Hepatocyte (in vitro differentiated cells): ENCODE measurements around the gene PCCA.
"Not testable (repeated sequence)": the region's sequence is repeated elsewhere in the genome, so short reads cannot be mapped to it uniquely, and the experiment has no call there.

ENCODE experiments used
- EZH2phosphoT487 ChIP-seq: fragments of 200-600 bp; sonication (generic); IDR thresholded peaks from one replicate; pipeline ENCODE4 v1.6.1; 2018; ENCODE audit warnings: antibody characterized with exemption, mild to moderate bottlenecking, low read depth, moderate library complexity; ENCODE audit not compliant: unreplicated experiment, severe bottlenecking
- TF ChIP-seq, protein P1 (sequence below): fragments of 200-600 bp; sonication (generic); IDR thresholded peaks from 2 replicates; pipeline ENCODE4 v1.5.1; 2016; ENCODE audit warnings: antibody characterized with exemption, mild to moderate bottlenecking; ENCODE audit not compliant: poor library complexity

DNA sequence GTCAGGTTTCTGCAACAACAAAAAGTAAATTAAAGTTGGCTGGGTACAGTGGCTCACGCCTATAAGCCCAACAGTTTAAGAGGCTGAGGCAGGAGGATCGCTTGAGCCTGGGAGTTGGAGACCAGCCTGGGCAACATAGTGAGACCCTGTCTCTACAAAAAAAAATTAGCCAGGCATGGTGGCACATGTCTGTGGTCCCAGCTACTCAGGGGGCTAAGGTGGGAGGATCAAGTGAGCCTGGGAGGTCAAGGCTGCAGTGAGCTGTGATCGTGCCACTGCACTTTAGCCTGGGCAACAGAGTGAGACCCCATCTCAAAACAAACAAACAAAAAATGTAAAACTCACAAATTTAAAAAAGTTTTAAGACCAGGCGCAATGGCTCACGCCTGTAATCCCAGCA is 299.3 kb downstream of the PCCA start:
- TF ChIP-seq, protein P1, sequence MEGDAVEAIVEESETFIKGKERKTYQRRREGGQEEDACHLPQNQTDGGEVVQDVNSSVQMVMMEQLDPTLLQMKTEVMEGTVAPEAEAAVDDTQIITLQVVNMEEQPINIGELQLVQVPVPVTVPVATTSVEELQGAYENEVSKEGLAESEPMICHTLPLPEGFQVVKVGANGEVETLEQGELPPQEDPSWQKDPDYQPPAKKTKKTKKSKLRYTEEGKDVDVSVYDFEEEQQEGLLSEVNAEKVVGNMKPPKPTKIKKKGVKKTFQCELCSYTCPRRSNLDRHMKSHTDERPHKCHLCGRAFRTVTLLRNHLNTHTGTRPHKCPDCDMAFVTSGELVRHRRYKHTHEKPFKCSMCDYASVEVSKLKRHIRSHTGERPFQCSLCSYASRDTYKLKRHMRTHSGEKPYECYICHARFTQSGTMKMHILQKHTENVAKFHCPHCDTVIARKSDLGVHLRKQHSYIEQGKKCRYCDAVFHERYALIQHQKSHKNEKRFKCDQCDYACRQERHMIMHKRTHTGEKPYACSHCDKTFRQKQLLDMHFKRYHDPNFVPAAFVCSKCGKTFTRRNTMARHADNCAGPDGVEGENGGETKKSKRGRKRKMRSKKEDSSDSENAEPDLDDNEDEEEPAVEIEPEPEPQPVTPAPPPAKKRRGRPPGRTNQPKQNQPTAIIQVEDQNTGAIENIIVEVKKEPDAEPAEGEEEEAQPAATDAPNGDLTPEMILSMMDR, result not testable (repeated sequence)
- TF ChIP-seq EZH2phosphoT487, result not testable (repeated sequence)
